Islet of Langerhans (tissue), 1 donor: ENCODE results near the gene SFTPA1.
"Not testable (repeated sequence)": the region's sequence is repeated elsewhere in the genome, so short reads cannot be mapped to it uniquely, and the experiment has no call there.

Source experiments
- FAIRE-seq: peaks from one replicate; lab custom pipeline; 2011; peaks lifted over from hg19 to GRCh38; lab: Jason Lieb, UNC

The SFTPA1 gene

GRCh38 chr10:79610601-79611191 is at the start of gene SFTPA1:
Gene SFTPA1 (plus strand): TSS chr10:79610939. CDS start chr10:79611826, 887 bp downstream.
- no peak for FAIRE-seq

- FAIRE-seq = no peak
Measured at GRCh38 chr10:79561257-79561656, 49.5 kb upstream of the SFTPA1 start.

GRCh38 chr10:79562135-79562756 is 48.5 kb upstream of the SFTPA1 start:
- no peak for FAIRE-seq

GRCh38 chr10:79563426-79563825 is 47.3 kb upstream of the SFTPA1 start:
- no peak for FAIRE-seq

GRCh38 chr10:79570624-79571023 is 40.1 kb upstream of the SFTPA1 start:
- FAIRE-seq = not testable (repeated sequence)

GRCh38 chr10:79579361-79579760 is 31.4 kb upstream of the SFTPA1 start:
- FAIRE-seq = no peak

GRCh38 chr10:79581044-79581443 is 29.7 kb upstream of the SFTPA1 start:
- no peak for FAIRE-seq

GRCh38 chr10:79582096-79582495 is 28.6 kb upstream of the SFTPA1 start:
- FAIRE-seq = no peak

GRCh38 chr10:79582954-79583353 is 27.8 kb upstream of the SFTPA1 start:
- not testable (repeated sequence) for FAIRE-seq

- no peak for FAIRE-seq
Measured at GRCh38 chr10:79583488-79584024, 27.2 kb upstream of the SFTPA1 start.

GRCh38 chr10:79585870-79586527 is 24.7 kb upstream of the SFTPA1 start:
- no peak for FAIRE-seq

- FAIRE-seq = no peak
Measured at GRCh38 chr10:79586933-79587332, 23.8 kb upstream of the SFTPA1 start.

- no peak for FAIRE-seq
Measured at GRCh38 chr10:79588800-79589199, 21.9 kb upstream of the SFTPA1 start.

- no peak for FAIRE-seq
Measured at GRCh38 chr10:79593377-79593776, 17.4 kb upstream of the SFTPA1 start.

GRCh38 chr10:79594565-79594964 is 16.2 kb upstream of the SFTPA1 start:
- FAIRE-seq = not testable (repeated sequence)

GRCh38 chr10:79595510-79595909 is 15.2 kb upstream of the SFTPA1 start:
- FAIRE-seq = no peak

- not testable (repeated sequence) for FAIRE-seq
Measured at GRCh38 chr10:79599644-79600043, 11.1 kb upstream of the SFTPA1 start.

GRCh38 chr10:79601939-79602338 is 8.8 kb upstream of the SFTPA1 start:
- no peak for FAIRE-seq

GRCh38 chr10:79602953-79603352 is 7.8 kb upstream of the SFTPA1 start:
- FAIRE-seq = no peak

GRCh38 chr10:79604294-79604693 is 6.4 kb upstream of the SFTPA1 start:
- no peak for FAIRE-seq

GRCh38 chr10:79605308-79605707 is 5.4 kb upstream of the SFTPA1 start:
- FAIRE-seq = no peak

- FAIRE-seq = no peak
Measured at GRCh38 chr10:79608505-79609375, 2.0 kb upstream of the SFTPA1 start.
